NOMO-1 treated with DMSO at 0.1 percent for 48 hours (cell line): Measurements from ENCODE around the gene HIPK2.

Source experiments
- DNase-seq: peaks from one replicate; lab custom pipeline; 2025; ENCODE audit not compliant: unreplicated experiment; lab: John Stamatoyannopoulos, UW

Gene HIPK2

DNA sequence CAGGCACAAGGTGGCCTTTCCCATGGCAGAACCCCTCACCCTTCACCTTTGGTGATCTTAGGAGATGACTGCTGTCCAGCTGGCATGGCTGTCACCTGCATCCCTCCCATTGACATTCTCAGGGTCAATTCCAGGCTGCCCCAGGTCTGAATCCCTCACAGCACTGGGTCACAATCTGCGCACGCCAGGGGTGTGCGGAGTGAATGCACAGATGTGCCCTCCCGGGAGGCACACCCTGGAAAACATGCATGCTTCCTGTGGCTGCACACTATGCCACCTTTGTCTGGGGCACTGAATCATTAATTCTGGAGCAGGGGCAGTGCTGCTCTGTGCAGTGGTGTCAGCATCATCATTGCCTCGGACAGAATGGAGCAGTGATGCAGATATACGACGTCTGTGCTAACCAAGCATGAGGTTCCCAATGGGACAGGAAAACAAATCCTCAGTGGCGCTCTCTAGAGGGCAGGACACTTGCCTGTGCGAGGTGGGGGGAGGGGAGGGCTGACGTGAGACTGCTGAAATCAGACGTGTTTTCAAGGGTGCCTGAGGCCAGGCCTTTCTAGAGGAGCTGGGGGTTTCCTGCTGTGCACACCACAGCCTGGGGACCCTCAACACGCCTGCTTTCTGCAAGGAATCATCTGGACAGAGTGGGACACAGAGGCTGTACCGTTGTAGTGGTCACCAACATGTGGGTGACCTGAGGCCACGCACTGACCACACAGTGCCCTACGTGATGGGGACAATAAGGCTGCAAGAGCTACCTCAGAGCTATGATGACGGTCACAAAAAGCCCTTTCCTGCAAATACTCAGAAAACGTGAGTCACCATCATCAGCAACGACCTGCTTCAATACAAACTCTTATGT is 77.9 kb downstream of the HIPK2 start:
- no peak for DNase-seq

DNA sequence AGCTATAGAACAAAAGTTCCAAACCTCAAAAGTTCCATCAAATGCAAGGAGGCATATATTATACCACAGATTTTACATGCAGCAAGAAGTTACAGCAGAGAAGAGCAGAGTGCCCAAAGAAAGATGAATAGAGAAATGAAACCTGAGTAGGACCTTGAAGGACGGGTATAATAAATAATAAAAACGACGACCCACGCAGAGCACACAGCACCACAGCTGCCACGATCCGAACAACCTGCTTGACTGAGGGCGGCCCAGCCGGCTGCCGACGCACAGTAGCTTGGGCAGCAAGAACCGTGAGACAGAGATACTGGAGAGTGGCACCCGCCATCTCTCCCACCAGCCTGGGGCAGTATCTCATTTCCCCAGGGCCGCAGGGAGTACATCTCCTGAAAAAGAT is 79.0 kb downstream of the HIPK2 start:
- no peak for DNase-seq

DNA sequence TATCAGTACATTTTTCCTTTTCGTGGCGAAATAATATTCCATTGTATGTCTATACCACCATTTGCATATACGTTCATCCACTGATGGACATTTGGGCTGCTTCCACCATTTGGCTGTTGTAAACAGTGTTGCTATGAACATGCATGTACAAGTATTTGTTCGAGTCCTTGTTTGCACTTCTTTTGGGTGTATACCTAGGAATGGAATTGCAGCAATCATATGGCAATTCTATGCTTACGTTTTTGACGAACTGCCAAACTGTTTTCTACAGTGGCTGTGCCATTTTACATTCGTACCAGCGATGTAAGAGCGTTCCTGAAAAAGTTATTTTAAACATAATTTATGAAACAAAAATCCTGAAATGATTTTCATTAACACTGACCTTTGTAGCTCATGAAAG is 79.5 kb downstream of the HIPK2 start:
- DNase-seq, result no peak

DNA sequence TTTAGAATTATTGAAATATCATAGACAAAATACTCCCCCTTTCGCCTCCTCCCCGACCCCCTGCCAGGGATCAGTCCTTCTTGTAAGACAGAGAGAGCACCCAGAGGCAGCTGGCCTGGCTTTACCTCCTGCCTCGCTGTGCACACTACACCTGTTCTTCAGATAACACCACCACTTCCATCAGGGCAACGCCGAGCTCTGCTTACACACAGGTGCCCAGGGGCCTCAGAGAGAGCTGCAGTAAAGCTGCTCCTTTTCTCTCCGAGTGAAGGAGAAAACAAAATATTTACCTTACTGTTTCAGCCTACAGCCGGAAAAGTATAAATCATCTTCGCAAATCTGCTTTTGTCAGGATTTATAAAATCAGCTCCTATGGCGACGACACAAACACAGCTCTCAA is 80.7 kb downstream of the HIPK2 start:
- DNase-seq, result no peak

DNA sequence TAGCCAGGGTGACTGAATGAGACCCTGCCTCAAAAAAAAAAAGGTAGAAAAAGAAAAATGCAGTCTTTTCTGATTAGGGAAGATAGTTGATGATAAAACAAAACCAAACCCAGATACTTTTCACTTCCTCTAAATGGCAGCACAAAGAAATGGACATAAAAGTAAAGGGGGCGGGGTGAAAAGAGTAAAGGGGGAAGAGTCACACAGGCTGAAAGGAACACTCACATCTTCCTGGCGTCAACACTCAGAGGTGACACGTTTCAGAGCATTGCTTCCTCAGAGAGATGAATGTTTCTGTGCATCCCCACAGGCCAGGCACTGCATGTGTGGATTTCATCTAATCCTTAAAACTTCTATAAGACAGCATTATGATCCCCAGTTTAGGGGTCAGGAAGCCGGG is 81.2 kb downstream of the HIPK2 start:
- peak; percentile 37 for DNase-seq

DNA sequence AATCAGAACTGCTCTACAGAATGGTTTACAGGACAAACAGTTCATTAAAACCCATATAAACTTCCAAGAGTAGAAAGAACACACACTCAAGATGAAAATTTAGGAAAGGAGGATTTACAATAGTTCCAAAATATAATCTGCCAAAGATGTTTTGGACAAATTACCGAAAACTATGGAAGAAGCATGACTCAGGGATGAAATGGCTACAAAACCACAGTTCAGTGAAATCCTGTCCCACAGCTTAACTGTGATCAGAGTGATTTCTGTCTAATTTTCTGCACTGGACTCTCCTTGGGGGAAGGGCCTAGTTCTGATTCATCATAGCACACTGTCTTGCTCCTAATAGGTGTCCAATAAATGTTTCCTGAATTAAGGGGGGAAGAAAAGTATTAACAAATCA is 82.2 kb downstream of the HIPK2 start:
- DNase-seq, result no peak

DNA sequence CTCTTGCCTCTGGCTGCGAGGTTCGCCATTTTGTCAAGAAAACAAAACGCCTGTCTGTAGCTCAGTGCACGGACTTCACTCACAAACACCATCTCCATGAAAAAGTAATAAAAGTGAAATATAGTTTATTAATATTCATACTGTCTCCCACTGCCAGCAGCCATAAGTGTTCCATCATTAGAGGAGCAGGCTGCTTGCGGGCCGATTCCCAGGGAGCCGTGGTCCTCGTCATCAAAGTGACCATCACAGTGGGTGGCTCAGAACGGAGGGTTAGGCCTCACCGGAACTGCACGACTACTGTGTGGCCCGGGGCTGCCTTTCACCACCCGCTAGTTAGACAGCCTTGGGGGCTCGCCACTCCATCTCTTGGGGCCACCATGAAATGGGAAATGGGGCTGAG is 82.7 kb downstream of the HIPK2 start:
- DNase-seq, result no peak

DNA sequence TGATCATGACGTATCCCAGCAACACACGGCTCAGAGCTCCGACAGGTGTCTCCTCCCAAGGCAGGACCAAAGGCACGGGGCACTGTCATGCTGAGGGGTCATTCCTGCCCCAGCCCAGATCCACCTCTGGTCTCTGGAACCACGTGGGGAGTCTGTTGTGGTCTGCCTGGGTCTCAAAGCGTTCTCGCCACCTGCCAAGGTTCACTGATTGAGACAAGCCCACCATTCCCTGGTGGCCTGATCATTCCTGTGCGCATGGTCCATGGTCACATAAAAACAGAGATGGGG is 83.5 kb downstream of the HIPK2 start:
- no peak for DNase-seq

DNA sequence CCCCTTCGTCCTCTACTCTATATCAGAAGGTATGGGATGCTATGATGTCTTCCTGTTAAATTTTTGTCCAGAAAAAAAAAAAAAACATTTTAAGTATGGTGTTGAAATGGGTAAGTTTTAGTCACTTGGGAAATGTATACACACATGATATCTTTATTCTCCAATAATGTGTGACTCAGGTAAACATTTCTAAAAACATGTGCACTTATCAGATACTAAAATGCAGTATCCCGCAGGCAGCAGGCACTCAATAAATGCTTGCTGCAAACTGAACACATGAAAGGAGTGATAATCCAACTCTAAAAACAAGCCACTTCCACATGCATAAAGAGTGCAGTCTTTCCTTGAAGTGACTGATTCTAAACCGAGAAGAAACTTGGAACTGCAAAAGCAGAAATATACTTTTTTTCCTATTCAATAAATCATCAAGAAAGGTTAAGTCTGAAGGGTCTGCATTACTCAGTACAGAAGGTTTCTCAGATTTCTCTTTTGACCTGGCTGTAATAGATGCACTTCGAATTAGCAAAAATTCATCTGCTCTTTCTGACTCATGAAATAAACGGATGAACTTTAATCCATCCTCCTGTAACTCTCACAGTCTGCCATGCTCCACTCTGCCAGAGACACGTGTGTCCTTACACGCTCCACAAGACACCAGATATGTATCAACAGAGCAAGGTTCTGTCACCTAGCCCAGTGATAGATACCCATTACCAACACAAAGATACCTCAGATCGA is 84.0 kb downstream of the HIPK2 start:
- no peak for DNase-seq

DNA sequence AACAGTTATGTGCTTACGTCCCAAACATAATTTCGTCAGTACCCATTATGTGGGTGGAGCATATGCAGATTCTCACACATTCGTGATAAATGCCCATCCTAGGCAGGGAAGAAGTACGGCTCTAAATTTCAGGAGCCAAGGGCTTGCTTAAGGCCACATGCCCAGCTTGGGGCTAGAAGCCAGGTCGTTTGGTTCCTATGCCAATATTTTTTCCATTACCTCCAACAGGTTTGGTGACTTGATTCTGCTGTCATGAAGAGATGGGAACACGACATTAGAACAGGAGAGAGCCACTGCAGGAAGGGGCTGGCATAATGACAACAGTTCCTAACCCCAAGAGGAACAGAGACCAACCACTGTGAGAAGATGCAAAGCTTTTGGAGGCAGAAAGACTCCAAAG is 85.1 kb downstream of the HIPK2 start:
- no peak for DNase-seq

DNA sequence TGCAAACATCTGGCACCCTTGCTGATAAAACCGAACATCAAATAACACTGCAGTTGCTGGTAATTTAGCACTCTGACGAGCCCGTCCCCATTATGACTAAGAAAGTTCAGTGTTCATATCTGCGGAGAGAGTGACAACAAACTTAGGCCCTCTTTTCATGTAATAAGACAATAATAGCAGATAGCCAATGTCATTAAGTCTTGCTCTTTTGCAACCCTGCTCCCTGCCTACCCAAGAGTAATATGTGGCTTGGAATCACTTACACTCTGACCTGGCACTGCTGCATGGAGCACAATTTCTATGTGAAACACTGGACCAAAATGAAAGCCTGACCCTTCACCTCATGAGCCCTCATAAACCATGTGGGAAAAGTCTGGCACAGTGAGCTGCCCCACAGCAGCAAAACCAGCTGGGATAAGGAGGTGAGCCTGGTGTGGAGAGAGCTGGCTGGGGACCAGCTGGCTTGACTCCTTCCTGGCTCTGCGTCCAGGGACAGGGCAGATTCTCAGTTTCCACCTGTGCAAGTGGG is 86.5 kb downstream of the HIPK2 start:
- DNase-seq, result no peak

DNA sequence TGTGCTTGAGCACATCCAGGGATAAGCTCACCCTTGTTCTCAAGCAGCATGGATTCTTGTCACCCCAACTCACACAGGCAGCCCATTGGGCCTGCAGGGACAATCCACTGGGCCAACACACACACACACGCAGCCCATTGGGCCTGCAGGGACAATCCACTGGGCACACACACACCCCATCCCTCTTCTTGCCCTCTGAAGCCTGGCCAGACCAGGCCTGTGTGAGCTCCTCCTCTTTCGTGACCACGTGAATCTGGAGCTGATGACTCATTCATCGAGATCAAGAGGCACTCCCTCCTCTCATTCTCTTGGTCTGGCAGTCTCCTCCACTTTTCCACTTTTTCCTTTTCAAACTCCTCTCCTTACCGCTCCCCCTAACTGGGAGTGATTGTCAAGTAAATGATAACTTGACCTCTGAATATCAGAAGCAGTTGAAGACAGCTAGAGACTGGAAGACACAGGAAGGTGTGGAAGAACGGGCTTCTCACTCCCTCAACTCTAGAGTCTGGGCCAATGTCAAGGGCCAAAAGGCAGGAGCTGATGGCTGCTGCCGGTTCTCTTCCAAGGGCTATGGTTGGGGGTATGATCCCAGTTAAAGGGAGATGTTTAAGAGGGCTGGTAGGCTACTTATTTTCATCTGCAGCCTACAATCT is 89.7 kb downstream of the HIPK2 start:
- DNase-seq, result no peak

DNA sequence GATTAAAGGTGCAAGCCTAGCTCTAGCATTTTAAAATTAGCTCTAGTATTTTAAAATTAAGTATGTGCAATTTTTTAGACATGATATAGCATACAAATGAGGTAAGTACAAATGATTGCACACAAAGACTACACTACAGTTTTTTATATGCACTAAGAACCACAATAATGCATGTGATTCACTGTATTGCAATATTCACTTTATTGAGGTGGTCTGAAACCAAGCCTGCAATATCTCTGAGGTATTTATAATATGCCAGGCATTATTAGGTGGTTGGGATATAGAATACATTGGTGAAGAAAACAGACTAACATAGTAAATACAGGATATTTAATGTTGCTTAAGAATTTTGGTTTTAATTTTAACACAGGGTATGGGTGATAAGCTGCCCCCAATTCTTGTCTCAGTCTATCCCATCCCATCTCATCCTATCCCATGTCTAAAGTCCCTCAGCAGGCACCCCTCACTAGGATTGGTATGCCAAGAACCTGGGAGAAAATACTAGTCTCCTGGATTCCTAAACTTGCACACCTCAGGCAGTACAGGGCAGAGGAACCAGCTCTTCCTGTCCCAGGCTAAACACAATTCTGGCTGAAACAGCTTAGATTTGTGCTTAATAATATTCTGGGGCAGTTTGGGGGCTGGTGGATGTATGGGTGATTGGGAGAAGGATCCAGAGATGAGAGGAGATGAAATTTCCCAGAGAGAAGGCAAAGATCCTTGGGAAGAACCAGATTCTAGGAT is 90.4 kb downstream of the HIPK2 start:
- DNase-seq, result no peak

DNA sequence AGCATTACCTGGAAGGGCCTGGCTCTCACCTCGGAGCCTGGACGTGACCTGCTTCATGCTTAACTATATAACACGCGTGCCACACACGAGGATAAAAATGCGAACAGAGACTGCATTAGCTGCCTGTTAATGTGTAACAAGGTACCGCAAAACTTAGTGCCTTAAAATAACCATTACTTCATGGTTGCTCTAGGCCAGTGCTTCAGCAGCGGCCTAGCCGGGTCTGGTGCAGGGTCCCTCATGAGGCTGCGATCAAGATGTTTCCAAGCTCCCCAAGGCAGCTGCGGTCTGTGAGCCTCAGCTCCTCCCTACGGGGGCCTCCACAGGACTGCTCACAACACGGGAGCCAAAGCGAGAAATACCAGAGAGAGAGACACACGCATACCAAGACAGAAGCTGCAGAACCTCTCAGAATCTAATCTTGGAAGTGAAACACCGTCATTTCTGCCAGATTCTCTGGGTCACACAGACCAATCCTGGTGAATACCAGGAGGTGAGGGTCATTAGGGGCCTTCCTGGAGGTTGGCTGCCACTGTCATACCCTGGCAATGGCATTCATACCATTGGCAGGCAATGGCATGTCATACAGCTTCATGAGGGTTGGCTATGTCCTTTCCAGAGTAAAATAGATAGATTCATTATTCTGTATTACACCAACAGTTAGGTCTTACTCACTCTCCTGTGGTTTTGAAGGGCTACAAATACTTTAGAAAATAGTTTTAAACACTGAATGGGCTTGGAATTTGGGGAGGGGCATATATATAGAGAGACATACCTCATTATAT is 94.5 kb downstream of the HIPK2 start:
- DNase-seq, result no peak

DNA sequence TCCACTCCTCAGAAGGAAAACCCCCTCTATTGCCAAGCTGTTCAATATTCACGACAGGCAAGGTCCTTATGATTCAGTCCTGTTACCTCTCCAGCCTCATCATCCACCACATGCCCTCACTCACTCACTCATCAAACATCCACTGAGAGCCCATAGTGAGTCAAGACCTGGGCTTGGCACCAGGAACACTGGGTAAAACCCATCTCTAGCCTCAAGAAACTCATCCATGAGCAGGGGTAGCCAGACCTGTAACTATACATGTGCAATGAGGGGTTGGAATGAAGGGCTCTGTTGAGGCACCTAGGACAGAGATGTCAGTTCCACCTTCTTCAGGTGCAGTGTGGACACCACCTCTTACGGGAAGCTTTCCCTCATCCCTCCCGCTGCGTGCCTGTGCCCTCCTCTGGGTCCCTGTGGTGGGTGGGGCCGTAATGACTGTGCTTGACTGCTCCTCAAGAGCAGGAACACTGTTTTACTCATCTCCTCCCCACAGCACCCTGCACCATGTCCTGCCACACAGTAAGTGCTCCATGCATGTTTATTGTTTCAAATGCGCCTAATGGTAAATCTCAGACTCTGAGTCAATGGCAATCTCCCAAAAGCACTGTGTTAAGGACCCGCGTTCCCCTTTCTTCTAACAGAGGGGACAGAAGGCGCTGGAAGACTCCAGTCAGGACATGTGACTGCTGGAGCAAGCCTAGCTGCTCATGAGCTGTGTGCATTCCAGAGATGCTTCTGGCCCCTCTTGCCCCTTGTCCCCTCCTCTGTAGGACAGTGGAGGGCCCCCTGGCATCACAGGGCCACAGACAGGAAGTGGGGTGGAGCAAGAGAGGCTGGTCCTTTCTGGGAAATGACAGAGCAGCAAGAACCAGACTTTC is 95.4 kb downstream of the HIPK2 start:
- no peak for DNase-seq

DNA sequence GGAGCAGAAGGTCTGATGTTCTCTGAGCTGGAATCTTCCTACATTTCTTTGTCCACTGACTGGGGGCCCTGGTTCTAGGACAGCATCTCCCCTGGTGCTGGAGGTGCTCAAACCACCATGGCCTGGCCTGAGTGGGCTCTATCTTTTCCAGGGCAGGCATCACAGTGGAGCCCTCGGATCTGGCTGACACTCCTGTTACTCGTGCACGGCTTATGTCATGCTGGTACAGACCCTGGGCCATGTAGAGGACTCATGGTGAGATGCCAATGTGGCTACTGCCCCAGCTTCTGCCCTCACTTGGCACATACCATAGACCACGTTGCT is 96.0 kb downstream of the HIPK2 start:
- no peak for DNase-seq

DNA sequence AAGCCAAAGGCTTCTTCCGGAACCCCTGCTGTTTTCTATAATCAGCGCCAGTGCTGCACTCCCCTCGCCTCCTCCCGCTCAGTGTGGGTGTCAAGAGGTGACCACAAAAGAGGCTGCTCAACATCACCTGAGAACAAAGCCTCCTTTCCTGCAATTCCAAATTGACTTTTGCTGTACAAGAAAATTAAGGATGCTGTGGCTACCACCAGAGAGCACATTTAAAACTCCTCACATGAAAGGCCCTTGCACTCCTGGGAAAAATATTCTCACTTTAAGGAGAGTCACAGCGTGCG is 96.4 kb downstream of the HIPK2 start:
- no peak for DNase-seq

DNA sequence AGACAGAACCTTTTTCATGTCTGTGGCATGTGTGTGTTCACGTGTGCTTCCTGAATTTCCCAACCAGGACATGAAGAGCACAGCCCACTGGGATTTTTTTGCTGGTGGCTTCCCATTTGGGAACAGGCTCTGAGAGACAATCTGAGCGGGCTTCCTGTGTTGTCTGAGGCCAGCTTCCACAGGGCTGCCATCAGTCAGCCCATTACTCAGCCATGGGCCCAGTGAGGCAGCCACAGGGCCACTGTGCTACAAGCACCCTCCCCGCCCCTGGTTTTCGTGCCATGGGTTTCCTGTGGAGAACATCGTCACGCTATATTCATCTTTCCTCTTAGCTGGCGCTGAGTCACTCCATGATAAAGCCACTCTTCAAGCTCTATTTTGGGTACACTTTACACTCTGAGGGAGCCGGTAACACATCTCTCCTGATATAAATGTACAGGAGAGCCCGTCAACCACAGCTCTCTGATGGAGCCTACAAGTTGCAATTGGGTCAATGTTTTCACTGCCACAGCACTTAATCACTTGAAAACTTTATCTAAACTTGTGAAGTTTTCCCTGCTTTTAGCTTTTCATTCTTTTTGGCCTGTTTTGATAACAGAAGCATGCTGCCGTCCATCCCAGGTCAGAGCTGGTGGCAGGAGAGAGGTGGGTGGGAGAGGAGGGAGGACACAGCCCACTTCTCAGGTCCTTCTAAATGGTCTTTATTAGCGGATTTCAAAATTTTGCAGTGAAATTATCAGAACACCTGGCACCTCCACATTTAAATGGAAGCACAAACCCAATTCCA is 96.9 kb downstream of the HIPK2 start:
- DNase-seq, result peak; percentile 60
